Memory B cell (primary cell): ENCODE measurements around the gene SCN1B.
"Not testable (repeated sequence)": the region's sequence is repeated elsewhere in the genome, so short reads cannot be mapped to it uniquely, and the experiment has no call there.

Source experiments
- ATAC-seq: fragments of 150-1000 bp; cut with Tn5 transposase; 2 replicates; pipeline ENCODE4 v1.10.0; 2021; ENCODE audit warnings: low read depth, mild to moderate bottlenecking, moderate library complexity
- DNase-seq, 2 donors: peaks; one replicate each; pipeline ENCODE4 v3.0.0; 2022; ENCODE audit warnings: low spot score in 2 of 2
- H3K27ac Mint-ChIP-seq: one replicate; pipeline ENCODE4 v1.8.0; 2022; ENCODE audit warnings: mild to moderate bottlenecking, moderate library complexity, mixed read lengths
- H3K27me3 Mint-ChIP-seq: one replicate; pipeline ENCODE4 v1.8.0; 2022; ENCODE audit warnings: mixed read lengths
- H3K36me3 Mint-ChIP-seq: one replicate; pipeline ENCODE4 v1.8.0; 2022; ENCODE audit warnings: mild to moderate bottlenecking, mixed read lengths
- H3K4me1 Mint-ChIP-seq: one replicate; pipeline ENCODE4 v1.8.0; 2022; ENCODE audit warnings: mixed read lengths
- H3K4me3 Mint-ChIP-seq: one replicate; pipeline ENCODE4 v1.8.0; 2022; ENCODE audit warnings: mild to moderate bottlenecking, moderate library complexity, mixed read lengths
- H3K9me3 Mint-ChIP-seq: one replicate; pipeline ENCODE4 v1.8.0; 2022; ENCODE audit warnings: mixed read lengths

Gene SCN1B

DNA sequence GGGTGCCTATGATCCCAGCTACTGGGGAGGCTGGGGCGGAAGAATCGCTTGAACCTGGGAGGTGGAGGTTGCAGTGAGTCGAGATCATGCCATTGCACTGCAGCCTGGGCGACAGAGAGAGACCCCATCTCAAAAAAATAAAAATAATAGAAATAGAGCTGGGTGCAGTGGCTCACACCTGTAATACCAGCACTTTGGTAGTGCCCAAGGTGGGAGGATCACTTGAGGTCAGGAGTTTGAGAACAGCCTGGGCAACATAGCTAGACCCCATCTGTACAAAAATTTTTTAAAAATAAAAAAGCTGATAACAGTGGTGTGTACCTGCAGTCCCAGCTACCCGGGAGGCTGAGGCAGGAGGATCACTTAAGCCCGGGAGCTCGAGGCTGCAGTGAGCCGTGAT, 22.8 kb upstream of the SCN1B start:
- H3K27me3 Mint-ChIP-seq, H3K4me3 Mint-ChIP-seq, ATAC-seq, DNase-seq, H3K27ac Mint-ChIP-seq, H3K36me3 Mint-ChIP-seq, H3K9me3 Mint-ChIP-seq: not testable (repeated sequence)
- peaks cover 30% of the 10 kb centered on the region for H3K4me1 Mint-ChIP-seq

DNA sequence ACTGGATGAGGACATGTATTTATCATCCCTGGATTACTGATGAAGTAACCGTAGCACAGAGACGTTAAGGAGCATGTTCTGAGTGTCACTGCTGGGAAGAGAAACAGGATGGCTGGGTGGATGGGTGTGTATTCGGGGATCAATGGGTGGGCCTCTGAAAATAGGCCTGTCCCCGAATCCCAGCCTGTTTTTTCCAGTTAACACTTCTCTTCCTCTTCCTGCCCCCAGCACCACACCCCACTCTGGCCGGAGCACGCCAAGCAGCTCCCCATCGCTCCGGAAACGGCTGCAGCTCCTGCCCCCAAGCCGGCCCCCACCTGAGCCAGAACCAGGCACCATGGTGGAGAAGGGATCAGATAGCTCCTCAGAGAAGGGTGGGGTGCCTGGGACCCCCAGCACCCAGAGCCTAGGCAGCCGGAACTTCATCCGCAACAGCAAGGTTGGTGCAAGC, 21.4 kb upstream of the SCN1B start:
- ATAC-seq (no peak), DNase-seq (no peak)
- peaks cover 31% of the 10 kb centered on the region for H3K4me1 Mint-ChIP-seq
- H3K27me3 Mint-ChIP-seq, result no peaks in the 10 kb centered on the region
- H3K9me3 Mint-ChIP-seq, result no peaks in the 10 kb centered on the region
- peaks cover 16% of the 10 kb centered on the region for H3K36me3 Mint-ChIP-seq
- no peak overlapping the region for H3K27ac Mint-ChIP-seq
- no peak overlapping the region for H3K4me3 Mint-ChIP-seq

DNA sequence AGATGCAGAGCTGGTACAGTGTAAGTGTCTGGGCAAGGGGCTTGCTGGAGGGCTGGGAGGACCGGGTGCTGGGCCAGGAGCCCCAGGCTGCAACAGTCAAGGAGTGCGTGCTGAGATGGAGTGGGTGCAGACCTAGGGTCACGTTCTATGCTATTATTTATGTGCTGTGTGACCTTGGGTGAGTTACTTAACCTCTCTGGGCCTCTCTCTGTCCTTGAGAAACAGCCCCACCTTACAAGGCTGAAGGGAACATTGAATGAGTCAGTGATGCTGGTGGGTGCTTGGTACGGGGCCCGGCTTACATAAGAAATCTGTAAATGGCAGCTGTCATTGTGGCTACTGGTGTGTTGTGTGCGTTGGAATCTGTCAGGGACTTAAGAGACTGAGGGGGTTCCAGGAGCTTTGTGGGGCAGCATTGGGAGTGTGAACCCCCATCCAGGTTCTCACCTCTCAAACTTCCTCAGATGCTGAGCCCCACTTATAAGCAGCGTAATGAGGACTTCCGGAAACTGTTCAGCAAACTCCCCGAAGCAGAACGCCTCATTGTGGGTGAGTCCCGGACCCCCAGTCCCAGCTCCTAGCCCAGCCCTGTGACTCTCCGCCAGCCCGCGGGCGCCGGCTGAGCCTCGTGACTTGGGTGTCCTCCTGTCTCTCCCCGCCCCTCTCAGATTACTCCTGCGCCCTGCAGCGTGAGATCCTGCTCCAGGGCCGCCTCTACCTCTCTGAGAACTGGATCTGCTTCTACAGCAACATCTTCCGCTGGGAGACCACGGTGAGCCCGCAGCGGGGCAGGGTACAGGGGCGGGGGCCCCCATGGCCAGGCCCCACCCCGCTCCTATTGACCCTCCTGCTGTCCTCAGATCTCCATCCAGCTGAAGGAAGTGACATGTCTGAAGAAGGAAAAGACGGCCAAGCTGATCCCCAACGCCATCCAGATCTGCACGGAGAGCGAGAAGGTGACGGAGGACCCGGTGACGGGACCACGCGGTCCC, 20.6 kb upstream of the SCN1B start:
- H3K4me3 Mint-ChIP-seq, result no peak overlapping the region
- H3K4me1 Mint-ChIP-seq, result peaks cover 33% of the 10 kb centered on the region
- H3K9me3 Mint-ChIP-seq, result no peaks in the 10 kb centered on the region
- ATAC-seq (no peak), DNase-seq (no peak)
- peaks cover 17% of the 10 kb centered on the region for H3K36me3 Mint-ChIP-seq
- no peak overlapping the region for H3K27ac Mint-ChIP-seq
- no peaks in the 10 kb centered on the region for H3K27me3 Mint-ChIP-seq

DNA sequence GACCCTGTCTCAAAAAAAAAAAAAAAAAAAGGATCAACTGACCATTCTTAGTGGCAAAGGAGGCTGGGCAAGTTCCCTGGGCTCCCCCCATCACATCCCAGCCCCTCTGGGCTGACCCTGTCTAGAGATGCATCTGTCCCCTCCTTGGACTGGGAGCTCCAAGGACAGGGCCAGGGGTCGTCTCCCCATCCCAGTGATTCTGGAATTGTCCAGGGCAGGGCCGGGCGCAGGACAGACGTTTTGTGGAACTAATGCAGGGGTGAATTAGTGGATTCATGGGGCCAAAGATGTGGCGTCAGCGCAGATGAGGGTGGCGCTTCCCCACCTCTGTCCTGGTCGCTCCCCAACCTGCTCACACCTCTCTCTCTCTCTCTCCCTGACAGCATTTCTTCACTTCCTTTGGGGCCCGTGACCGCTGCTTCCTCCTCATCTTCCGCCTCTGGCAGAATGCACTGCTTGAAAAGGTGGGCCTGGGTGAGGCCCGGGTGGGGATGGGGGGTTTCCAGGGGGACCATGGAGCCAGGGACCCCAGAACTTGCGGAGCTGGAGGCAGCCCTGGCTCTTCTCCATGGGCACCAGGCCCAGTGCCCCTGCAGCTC, 19.1 kb upstream of the SCN1B start:
- ATAC-seq (no peak), DNase-seq (no peak)
- Mint-ChIP-seq H3K27me3 (no peaks in the 10 kb centered on the region), H3K9me3 (no peaks in the 10 kb centered on the region), H3K27ac (no peak overlapping the region), H3K4me1 (peaks cover 30% of the 10 kb centered on the region), H3K36me3 (peaks cover 18% of the 10 kb centered on the region), H3K4me3 (no peak overlapping the region)

DNA sequence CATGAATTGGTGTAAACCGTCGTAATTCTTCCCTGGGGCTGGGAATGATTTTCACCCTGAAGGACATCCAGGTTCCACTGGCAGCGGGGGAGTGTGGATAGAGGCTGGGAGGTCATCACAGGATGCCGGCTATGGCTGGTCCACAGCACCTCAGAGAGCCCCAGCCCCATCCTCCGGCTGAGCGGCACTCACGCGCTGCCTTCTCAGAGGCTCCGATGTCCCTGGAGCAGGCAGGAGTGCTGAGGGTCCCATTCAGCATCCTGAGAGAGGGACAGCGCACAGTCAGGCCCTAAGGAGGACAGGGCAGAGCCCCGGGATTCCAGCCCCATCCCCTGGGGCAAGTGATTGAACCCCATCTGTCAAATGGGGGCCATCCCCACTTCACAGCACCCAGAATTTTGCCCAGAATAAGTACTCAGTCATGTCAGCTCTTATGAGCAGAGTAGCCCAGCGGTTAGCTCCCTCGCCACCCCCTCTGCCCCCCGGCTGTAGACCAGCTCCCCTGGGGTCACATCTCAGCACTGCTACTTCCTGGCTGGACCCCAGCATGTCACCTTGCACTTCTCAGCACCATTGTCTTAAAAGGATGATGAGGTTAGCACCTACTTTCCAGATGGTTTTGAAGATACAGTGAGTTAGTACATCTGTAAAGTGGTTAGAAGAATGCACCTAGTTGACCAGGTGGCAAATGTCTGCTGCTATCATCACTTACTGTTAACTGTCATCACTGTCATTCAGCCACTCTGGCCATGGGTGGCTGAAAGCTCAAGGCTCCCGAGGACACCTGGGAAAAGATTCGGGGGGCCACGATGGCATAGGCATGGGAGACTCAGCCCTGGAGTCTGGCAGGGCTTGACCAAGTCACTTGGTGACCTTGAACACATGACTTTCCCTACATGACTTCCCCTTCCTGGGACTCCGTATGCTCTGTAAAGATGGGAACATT, 18.3 kb upstream of the SCN1B start:
- peaks cover 18% of the 10 kb centered on the region for H3K36me3 Mint-ChIP-seq
- ATAC-seq (no peak), DNase-seq (no peak)
- H3K27ac Mint-ChIP-seq, result no peak overlapping the region
- H3K4me3 Mint-ChIP-seq, result no peak overlapping the region
- no peaks in the 10 kb centered on the region for H3K27me3 Mint-ChIP-seq
- H3K4me1 Mint-ChIP-seq, result peaks cover 27% of the 10 kb centered on the region
- no peaks in the 10 kb centered on the region for H3K9me3 Mint-ChIP-seq

DNA sequence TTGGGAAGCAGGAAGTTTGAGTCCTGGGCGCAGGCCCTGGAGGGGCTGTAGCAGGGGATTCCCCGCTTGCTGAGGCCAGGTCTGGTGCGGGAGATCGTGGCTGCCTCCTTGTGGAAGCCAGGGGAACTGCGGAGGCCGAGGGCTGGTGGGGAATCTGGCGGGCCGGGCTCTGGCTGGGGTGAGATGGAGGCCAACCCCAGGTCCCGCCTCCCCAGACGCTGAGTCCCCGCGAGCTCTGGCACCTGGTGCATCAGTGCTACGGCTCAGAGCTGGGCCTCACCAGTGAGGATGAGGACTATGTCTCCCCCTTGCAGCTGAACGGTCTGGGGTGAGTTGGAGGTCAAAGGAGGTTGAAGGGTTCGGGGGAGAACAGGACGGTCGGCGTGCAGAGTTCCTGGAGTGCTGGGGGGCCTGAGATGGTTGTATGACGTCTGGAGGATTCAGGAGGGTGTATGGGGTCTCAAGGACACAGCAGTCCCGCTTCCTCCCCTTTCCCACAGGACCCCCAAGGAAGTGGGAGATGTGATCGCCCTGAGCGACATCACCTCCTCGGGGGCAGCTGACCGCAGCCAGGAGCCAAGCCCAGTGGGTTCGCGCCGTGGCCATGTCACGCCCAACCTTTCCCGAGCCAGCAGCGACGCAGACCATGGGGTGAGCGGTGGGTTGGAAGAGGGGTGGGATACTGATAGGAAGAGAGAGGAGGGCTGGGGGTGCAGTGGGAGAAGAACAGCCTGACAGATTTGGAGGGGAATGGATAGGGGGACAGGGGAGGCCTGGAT, 17.0 kb upstream of the SCN1B start:
- ATAC-seq (peak; percentile 91), DNase-seq (peak; percentile 73 to 86)
- Mint-ChIP-seq H3K27ac (peak overlapping the region; percentile 62), H3K36me3 (peaks cover 26% of the 10 kb centered on the region), H3K4me3 (peak overlapping the region; percentile 10), H3K4me1 (peaks cover 32% of the 10 kb centered on the region), H3K9me3 (no peaks in the 10 kb centered on the region), H3K27me3 (no peaks in the 10 kb centered on the region)

DNA sequence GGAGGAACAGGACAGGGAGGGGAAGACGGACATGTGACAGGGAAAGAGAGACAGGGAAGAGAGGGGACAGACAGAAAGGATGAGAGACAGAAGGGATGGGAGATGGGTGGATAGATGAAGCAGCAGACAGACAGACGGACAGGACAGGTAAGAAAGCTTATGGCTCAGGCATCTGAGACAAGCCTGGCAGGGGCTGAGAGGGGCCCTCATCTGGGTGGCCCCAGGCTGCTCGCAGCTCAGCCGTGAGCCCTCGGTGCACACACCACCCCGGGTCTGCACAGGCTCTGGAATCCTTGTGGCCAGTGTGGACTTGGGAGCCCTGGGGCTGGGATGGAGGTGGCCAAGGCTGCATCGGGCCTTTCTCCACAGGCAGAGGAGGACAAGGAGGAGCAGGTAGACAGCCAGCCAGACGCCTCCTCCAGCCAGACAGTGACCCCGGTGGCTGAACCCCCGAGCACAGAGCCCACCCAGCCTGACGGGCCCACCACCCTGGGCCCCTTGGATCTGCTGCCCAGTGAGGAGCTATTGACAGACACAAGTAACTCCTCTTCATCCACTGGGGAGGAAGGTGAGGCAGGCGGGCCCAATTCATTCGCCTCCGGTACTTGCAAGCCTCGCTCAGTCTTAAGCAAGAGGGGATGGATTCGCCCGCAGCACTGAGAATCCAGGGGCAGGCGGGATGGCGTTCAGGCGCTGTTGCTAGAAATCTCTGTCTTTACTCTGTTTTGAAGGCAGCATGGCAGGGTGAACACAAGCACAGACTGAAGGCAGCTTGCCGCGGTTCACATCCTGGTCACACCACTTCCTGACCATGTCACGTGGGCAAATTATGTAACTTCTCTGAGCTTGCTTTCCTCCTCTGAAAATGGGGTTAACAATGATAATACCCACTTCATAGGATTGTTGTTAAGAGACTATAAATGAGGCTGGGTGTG, 16.2 kb upstream of the SCN1B start:
- peak overlapping the region; percentile 9 for H3K4me3 Mint-ChIP-seq
- DNase-seq (no peak), ATAC-seq (peak; percentile 49)
- H3K27me3 Mint-ChIP-seq, result no peaks in the 10 kb centered on the region
- no peaks in the 10 kb centered on the region for H3K9me3 Mint-ChIP-seq
- H3K27ac Mint-ChIP-seq, result peak overlapping the region; percentile 62
- H3K36me3 Mint-ChIP-seq, result peaks cover 31% of the 10 kb centered on the region
- peaks cover 32% of the 10 kb centered on the region for H3K4me1 Mint-ChIP-seq

DNA sequence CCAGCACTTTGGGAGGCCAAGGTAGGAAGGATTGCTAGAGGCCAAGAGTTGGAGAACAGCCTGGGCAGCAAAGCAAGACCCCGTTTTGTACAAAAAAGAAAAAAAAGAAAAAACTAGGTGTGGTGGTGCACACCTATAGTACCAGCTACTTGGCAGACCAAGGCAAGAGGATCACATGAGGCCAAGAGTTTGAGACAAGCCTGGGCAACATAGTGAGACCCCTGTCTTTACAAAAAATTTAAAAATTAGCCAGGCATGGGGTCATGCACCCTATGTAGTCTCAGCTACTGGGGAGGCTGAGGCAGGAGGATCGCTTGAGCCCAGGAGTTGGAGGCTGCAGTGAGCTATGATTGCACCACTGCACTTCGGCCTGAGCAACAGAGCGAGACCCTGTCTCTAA, 15.5 kb upstream of the SCN1B start:
- H3K27ac Mint-ChIP-seq, H3K4me3 Mint-ChIP-seq, H3K27me3 Mint-ChIP-seq, H3K9me3 Mint-ChIP-seq, DNase-seq, ATAC-seq: not testable (repeated sequence)
- Mint-ChIP-seq H3K4me1 (peaks cover 34% of the 10 kb centered on the region), H3K36me3 (peaks cover 34% of the 10 kb centered on the region)

DNA sequence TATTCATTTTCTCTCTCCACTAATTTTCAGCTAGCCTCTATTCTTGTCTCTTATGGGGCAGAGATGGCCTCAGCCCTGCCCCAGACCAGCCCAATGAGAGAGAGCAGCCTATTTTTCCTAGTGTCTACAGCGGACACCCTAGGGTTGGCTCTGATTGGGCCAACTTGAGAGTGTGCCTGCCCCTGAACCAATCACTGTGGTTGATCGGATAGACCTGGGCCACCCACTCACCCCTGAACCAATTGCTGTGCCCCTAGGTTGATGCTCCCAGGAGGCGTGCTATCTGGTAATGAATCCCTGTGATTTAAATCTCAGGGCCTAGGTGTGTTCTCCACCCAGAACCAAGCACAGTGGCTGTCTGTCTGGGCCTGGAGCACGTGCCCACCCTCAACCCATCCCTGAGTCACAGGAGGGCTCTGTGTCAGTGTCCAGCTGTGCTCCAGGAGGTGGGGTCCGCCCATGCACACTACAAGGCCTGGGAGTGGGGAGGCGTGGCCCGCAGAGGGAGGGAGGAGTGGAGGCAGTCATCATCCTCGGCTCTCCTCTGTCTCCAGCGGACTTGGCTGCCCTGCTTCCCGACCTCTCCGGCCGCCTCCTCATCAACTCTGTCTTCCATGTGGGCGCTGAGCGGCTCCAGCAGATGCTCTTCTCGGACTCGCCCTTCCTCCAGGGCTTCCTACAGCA, 14.9 kb upstream of the SCN1B start:
- no peak for DNase-seq
- H3K27me3 Mint-ChIP-seq, result no peaks in the 10 kb centered on the region
- H3K4me1 Mint-ChIP-seq, result peaks cover 35% of the 10 kb centered on the region
- no peak overlapping the region for H3K27ac Mint-ChIP-seq
- no peak overlapping the region for H3K4me3 Mint-ChIP-seq
- peaks cover 31% of the 10 kb centered on the region for H3K36me3 Mint-ChIP-seq
- H3K9me3 Mint-ChIP-seq, result no peaks in the 10 kb centered on the region
- ATAC-seq, result no peak

DNA sequence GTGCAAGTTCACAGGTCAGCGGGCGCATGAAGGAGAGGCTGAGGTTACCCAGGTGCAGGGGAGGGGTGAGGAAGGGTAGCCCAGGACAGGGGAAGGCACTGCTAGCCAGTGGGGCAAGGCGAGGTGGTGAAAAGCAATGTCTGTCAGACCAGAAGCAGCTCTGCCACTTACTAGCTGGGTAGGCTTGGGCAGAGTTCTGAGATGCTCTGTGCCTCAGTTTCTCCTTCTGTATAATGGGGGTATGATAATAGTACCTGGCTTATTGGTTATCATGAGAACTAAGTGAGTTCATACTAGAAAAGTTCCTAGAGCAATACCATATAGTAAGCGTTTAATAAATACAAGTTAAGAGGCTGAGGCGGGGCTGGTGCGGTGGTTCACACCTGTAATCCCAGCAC, 14.3 kb upstream of the SCN1B start:
- Mint-ChIP-seq H3K36me3 (peaks cover 32% of the 10 kb centered on the region), H3K4me3 (no peak overlapping the region), H3K9me3 (no peaks in the 10 kb centered on the region), H3K27me3 (no peaks in the 10 kb centered on the region), H3K4me1 (peaks cover 33% of the 10 kb centered on the region), H3K27ac (no peak overlapping the region)
- no peak for ATAC-seq
- no peak for DNase-seq

DNA sequence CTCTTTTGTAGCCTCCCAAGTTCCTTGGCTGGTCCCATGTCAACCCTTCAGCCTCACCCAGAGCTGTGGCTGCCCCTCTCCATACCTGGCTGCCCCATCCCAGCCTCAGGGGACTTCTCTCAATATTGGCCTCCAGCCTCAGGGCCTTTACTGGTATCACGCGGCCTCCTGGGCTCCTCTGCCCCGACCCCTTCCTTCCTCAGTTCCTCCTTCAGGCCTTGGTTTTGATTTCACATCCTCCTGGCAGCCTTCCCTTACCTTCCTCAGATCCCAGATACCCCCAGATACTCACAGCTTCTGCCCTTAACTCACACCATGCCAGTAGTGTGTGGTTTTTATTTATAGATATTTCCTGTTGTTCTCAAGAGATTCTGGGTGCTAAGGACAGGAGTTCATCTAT, 12.8 kb upstream of the SCN1B start:
- DNase-seq (no peak), ATAC-seq (no peak)
- Mint-ChIP-seq H3K4me1 (peaks cover 28% of the 10 kb centered on the region), H3K9me3 (no peaks in the 10 kb centered on the region), H3K27ac (no peak overlapping the region), H3K27me3 (no peaks in the 10 kb centered on the region), H3K4me3 (no peak overlapping the region), H3K36me3 (peaks cover 41% of the 10 kb centered on the region)

DNA sequence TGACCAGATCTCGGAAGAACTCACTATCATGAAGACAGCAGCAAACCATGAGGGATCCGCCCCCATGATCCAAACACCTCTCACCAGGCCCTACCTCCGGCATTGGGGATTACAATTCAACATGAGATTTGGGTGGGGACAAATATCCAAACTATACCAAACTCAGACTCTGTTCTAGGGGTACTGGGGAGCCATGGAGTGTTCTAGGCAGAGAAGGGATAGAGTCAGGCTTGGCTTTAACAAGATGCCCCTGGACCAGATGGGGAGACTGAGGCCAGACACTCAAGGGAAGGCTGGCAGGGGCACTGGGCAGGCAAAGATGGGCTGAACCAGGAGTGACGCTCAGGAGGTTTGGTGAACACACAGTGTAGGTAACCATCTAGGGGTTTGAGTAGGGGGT, 11.9 kb upstream of the SCN1B start:
- DNase-seq (no peak), ATAC-seq (no peak)
- no peak overlapping the region for H3K4me3 Mint-ChIP-seq
- H3K27ac Mint-ChIP-seq, result no peak overlapping the region
- peaks cover 21% of the 10 kb centered on the region for H3K4me1 Mint-ChIP-seq
- H3K9me3 Mint-ChIP-seq, result no peaks in the 10 kb centered on the region
- peaks cover 41% of the 10 kb centered on the region for H3K36me3 Mint-ChIP-seq
- H3K27me3 Mint-ChIP-seq, result no peaks in the 10 kb centered on the region
